ENCODE data around the gene CACTIN.
A peak's percentile ranks its signal among the peaks of the same experiment; 100 is the strongest.

DNA sequence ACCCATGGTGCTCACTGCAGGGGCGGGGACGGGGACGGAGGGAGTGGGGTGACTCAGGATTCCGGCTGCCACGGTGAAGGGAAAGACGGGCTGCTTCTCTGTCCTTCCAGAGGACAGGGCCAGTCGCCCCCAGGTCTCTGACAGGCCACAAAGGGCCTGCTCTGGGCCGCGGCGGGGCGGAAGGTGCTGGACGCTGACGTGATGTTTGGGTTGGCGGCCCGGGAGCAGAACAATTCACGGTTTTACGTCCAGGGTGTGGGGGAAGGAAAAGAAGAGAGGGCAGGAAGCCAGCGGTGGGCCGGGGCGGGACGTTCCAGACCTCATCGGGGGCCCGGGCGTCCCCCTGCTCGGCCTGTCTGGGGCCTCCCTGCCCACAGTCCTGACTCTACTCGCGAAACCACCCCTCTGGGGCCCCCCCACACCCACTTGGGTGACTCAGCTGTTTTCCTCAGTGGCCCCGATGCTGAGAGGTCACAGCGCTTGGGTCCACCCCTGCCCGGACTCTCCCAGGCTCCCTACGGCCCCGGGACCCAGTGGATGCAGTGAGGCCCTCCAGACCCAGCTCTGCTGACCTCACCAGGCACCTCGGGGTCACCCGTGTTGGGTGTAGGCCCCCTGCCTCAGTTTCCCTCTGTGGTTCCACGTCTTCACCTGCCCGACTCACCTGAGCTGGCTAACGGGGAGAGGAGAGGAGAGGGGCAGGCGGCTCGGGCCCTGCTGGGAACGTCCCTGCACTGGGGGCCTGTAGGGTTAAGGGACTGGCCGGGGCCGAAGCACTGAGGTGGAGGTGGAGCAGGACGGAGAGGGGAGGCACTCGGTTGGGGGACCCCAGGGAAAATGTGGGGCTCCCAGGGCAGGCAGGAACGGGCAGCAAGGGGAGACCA lies 44.4 kb upstream of the CACTIN start:
- TF ChIP-seq CTCF (IDR thresholded peaks at IDR 0.05), result no peak
- peak; percentile 24 to 36 for TF ChIP-seq POLR2A (IDR thresholded peaks at IDR 0.05)
